ENCODE measurements around the gene PAQR8. TPM values are rescaled to one million over a fixed set of nuclear protein-coding genes. Genes with fewer than 3 reads are reported as not detected.

PAQR8 gene
- polyA plus RNA-seq, 1 experiment = 2.3 TPM

GRCh38 chr6:52388790-52389189 lies 26.8 kb downstream of the PAQR8 start:
- no peak for DNase-seq (ENCODE audit: low read depth)
- no peak for TF ChIP-seq CTCF (IDR thresholded peaks at IDR 0.05; ENCODE audit: insufficient read depth, low read depth, low read length)
- ChIA-PET CTCF (interaction anchor here (1.5 to 4.7 kb wide), 4 partner anchors 11 to 125 kb away, joined by 3 to 31 read pairs (median 9); partner anchors contain the start of genes MCM3 and PAQR8), POLR2A (no interaction called here)
- Histone ChIP-seq H3K4me3 (ENCODE audit: low read depth, low read length) (no peak overlapping the region), H3K36me3 (ENCODE audit: control insufficient read depth, insufficient read depth, low read length) (no peaks in the 10 kb centered on the region), H3K27me3 (ENCODE audit: control insufficient read depth, insufficient read depth, low read length) (no peaks in the 10 kb centered on the region)

GRCh38 chr6:52389264-52389625 lies 27.3 kb downstream of the PAQR8 start:
- ChIA-PET POLR2A (no interaction called here), CTCF (interaction anchor here (0.8 to 4.7 kb wide), 5 partner anchors 11 to 126 kb away, joined by 3 to 31 read pairs (median 6); partner anchors contain the start of gene MCM3)
- no peak for DNase-seq (ENCODE audit: low read depth)
- no peak for TF ChIP-seq CTCF (IDR thresholded peaks at IDR 0.05; ENCODE audit: insufficient read depth, low read depth, low read length)
- Histone ChIP-seq H3K4me3 (ENCODE audit: low read depth, low read length) (no peak overlapping the region), H3K27me3 (ENCODE audit: control insufficient read depth, insufficient read depth, low read length) (no peaks in the 10 kb centered on the region), H3K36me3 (ENCODE audit: control insufficient read depth, insufficient read depth, low read length) (no peaks in the 10 kb centered on the region)

GRCh38 chr6:52389626-52390360 lies 27.8 kb downstream of the PAQR8 start:
- H3K36me3 ChIP-seq (ENCODE audit: control insufficient read depth, insufficient read depth, low read length) = no peaks in the 10 kb centered on the region
- H3K27me3 ChIP-seq (ENCODE audit: control insufficient read depth, insufficient read depth, low read length) = no peaks in the 10 kb centered on the region
- POLR2A ChIA-PET = no interaction called here
- TF ChIP-seq CTCF (IDR thresholded peaks at IDR 0.05; ENCODE audit: insufficient read depth, low read depth, low read length) = no peak
- CTCF ChIA-PET = interaction anchor here (0.6 to 4.7 kb wide), 9 partner anchors 10 to 541 kb away, joined by 3 to 31 read pairs (median 3); partner anchors contain the start of genes MCM3 and PAQR8
- H3K4me3 ChIP-seq (ENCODE audit: low read depth, low read length) = no peak overlapping the region
- no peak for DNase-seq (ENCODE audit: low read depth)

GRCh38 chr6:52390361-52390727 lies 28.4 kb downstream of the PAQR8 start:
- CTCF ChIA-PET = interaction anchor here (0.6 to 4.7 kb wide), 9 partner anchors 10 to 541 kb away, joined by 3 to 31 read pairs (median 6); partner anchors contain the start of genes MCM3 and PAQR8
- Histone ChIP-seq H3K36me3 (ENCODE audit: control insufficient read depth, insufficient read depth, low read length) (no peaks in the 10 kb centered on the region), H3K27me3 (ENCODE audit: control insufficient read depth, insufficient read depth, low read length) (no peaks in the 10 kb centered on the region), H3K4me3 (ENCODE audit: low read depth, low read length) (no peak overlapping the region)
- no peak for TF ChIP-seq CTCF (IDR thresholded peaks at IDR 0.05; ENCODE audit: insufficient read depth, low read depth, low read length)
- POLR2A ChIA-PET = no interaction called here
- peak; percentile 27 for DNase-seq (ENCODE audit: low read depth)

GRCh38 chr6:52391599-52391998 lies 29.6 kb downstream of the PAQR8 start:
- no peak for DNase-seq (ENCODE audit: low read depth)
- no peaks in the 10 kb centered on the region for H3K36me3 ChIP-seq (ENCODE audit: control insufficient read depth, insufficient read depth, low read length)
- POLR2A ChIA-PET = interaction anchor here (1.0 kb wide), 1 partner anchor 29 kb away, joined by 4 read pairs; the partner anchor contains the start of gene PAQR8
- H3K27me3 ChIP-seq (ENCODE audit: control insufficient read depth, insufficient read depth, low read length) = no peaks in the 10 kb centered on the region
- no peak overlapping the region for H3K4me3 ChIP-seq (ENCODE audit: low read depth, low read length)
- CTCF ChIA-PET = interaction anchor here (0.6 to 4.7 kb wide), 5 partner anchors 9 to 842 kb away, joined by 3 to 31 read pairs (median 4); partner anchors contain the start of gene PAQR8
- TF ChIP-seq CTCF (IDR thresholded peaks at IDR 0.05; ENCODE audit: insufficient read depth, low read depth, low read length) = no peak
